Embryonic facial prominence (tissue), 1 donor: ENCODE results near the gene NCF4.

ENCODE experiments used
- DNase-seq: peaks from one replicate; pipeline ENCODE4 v3.0.0-alpha.2; 2016; ENCODE audit errors: extremely low spot score

Gene NCF4

GRCh38 chr22:36860821-36861659 lies at the start of gene NCF4:
TSS of gene NCF4 (plus strand) at chr22:36861006. CDS start at chr22:36861172, 166 bp downstream.
- no peak for DNase-seq

- DNase-seq = no peak
Observed at GRCh38 chr22:36811094-36811800, 49.6 kb upstream of the NCF4 start.

- no peak for DNase-seq
Observed at GRCh38 chr22:36814801-36815200, 46.0 kb upstream of the NCF4 start.

GRCh38 chr22:36815558-36816338 lies 45.1 kb upstream of the NCF4 start:
- DNase-seq = no peak

GRCh38 chr22:36816339-36816635 lies 44.5 kb upstream of the NCF4 start:
- no peak for DNase-seq

GRCh38 chr22:36816636-36817524 lies 43.9 kb upstream of the NCF4 start, which contains the start of gene PVALB:
TSS of gene PVALB (minus strand) at chr22:36817035. CDS start at chr22:36817005, 30 bp downstream.
- no peak for DNase-seq

- no peak for DNase-seq
Observed at GRCh38 chr22:36817525-36817848, 43.3 kb upstream of the NCF4 start.

GRCh38 chr22:36818010-36818642 lies 42.7 kb upstream of the NCF4 start:
- no peak for DNase-seq

- no peak for DNase-seq
Observed at GRCh38 chr22:36819112-36819511, 41.7 kb upstream of the NCF4 start.

- no peak for DNase-seq
Observed at GRCh38 chr22:36822581-36822980, 38.2 kb upstream of the NCF4 start.

GRCh38 chr22:36823186-36823839 lies 37.5 kb upstream of the NCF4 start:
- DNase-seq = no peak

- DNase-seq = no peak
Observed at GRCh38 chr22:36824655-36825054, 36.2 kb upstream of the NCF4 start.

GRCh38 chr22:36826262-36826661 lies 34.5 kb upstream of the NCF4 start:
- DNase-seq = no peak

GRCh38 chr22:36828815-36829214 lies 32.0 kb upstream of the NCF4 start:
- DNase-seq = no peak

- DNase-seq = no peak
Observed at GRCh38 chr22:36829370-36830002, 31.3 kb upstream of the NCF4 start.

GRCh38 chr22:36830601-36831000 lies 30.2 kb upstream of the NCF4 start:
- no peak for DNase-seq

- no peak for DNase-seq
Observed at GRCh38 chr22:36831206-36831605, 29.6 kb upstream of the NCF4 start.

GRCh38 chr22:36831717-36832116 lies 29.1 kb upstream of the NCF4 start:
- no peak for DNase-seq

GRCh38 chr22:36833073-36833472 lies 27.7 kb upstream of the NCF4 start:
- DNase-seq = no peak

GRCh38 chr22:36835903-36836302 lies 24.9 kb upstream of the NCF4 start:
- DNase-seq = no peak
